Stimulated activated CD8-positive, alpha-beta memory T cell treated with anti-CD3 and anti-CD28 coated beads, Interleukin-7, amount 100 ng/mL, for 1 hour (primary cell): ENCODE results near the gene OPRL1.

Source experiments
- DNase-seq, 2 donors: peaks; one replicate each; pipeline ENCODE4 v3.0.0-alpha.2; 2020; ENCODE audit warnings: low read depth in 2 of 2

The OPRL1 gene

GRCh38 chr20:64071341-64072332 lies 8.2 kb upstream of the OPRL1 start:
- DNase-seq, result no peak

- no peak for DNase-seq
These were observed 7.3 kb upstream of the OPRL1 start for GRCh38 chr20:64072498-64073063.

GRCh38 chr20:64073476-64074183 lies 6.3 kb upstream of the OPRL1 start:
- no peak for DNase-seq

GRCh38 chr20:64074184-64074789 lies 5.6 kb upstream of the OPRL1 start:
- no peak for DNase-seq

- DNase-seq, result no peak
These were observed 4.9 kb upstream of the OPRL1 start for GRCh38 chr20:64074963-64075362.

GRCh38 chr20:64075556-64075955 lies 4.3 kb upstream of the OPRL1 start:
- no peak for DNase-seq

GRCh38 chr20:64076061-64076997 lies 3.6 kb upstream of the OPRL1 start:
- no peak for DNase-seq

- no peak for DNase-seq
These were observed 2.8 kb upstream of the OPRL1 start for GRCh38 chr20:64077094-64077493.

GRCh38 chr20:64077541-64077875 lies 2.4 kb upstream of the OPRL1 start:
- no peak for DNase-seq

GRCh38 chr20:64077876-64078551 lies 1.9 kb upstream of the OPRL1 start:
- peak; percentile 21 to 31 for DNase-seq

GRCh38 chr20:64078934-64079272 lies 979 bp upstream of the OPRL1 start:
- no peak for DNase-seq

- DNase-seq, result peak; percentile 34 to 44
These were observed 439 bp upstream of the OPRL1 start, which contains the start of gene RGS19 for GRCh38 chr20:64079273-64080012. RGS19 (minus strand) TSS chr20:64079518; CDS start chr20:64076886, 2,632 bp downstream.

GRCh38 chr20:64080813-64081623 lies 1.1 kb downstream of the OPRL1 start:
- DNase-seq, result no peak

GRCh38 chr20:64081624-64081964 lies 1.7 kb downstream of the OPRL1 start:
- DNase-seq, result no peak

GRCh38 chr20:64082126-64082731 lies 2.3 kb downstream of the OPRL1 start:
- DNase-seq, result no peak

- no peak for DNase-seq
These were observed 3.0 kb downstream of the OPRL1 start for GRCh38 chr20:64082820-64083377.

- peak; percentile 32 to 46 for DNase-seq
These were observed 3.5 kb downstream of the OPRL1 start for GRCh38 chr20:64083378-64083803.
